ENCODE data around the gene GSPT1.

DNA sequence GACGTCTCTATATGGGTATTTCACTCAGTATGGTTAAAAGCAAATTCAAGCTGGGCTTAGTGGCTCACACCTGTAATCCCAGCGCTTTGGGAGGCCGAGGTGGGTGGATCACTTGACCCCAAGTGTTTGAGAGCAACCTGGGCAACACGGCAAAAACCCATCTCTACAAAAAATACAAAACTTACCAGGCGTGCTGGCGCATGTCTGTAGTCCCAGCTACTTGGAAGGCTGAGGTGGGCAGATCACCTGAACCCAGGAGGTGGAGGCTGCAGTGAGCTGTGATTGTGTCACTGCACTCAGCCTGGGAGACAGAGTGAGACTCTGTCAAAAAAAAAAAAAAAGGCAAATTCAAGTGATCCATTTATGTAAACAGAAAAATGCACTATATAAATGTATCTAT lies 48.0 kb upstream of the GSPT1 start:
- no peak for TF ChIP-seq POLR2A (IDR thresholded peaks at IDR 0.05; ENCODE audit: extremely low read depth, insufficient read length)
- TF ChIP-seq CTCF (IDR thresholded peaks at IDR 0.05; ENCODE audit: low read depth, low read length): no peak
- TF ChIP-seq MAX (IDR thresholded peaks at IDR 0.05; ENCODE audit: low read depth, low read length): no peak
- no peak for TF ChIP-seq MYC (IDR thresholded peaks at IDR 0.05; ENCODE audit: low read depth, low read length)
